ENCODE results near the gene NAALADL2. TPM values are rescaled to one million over a fixed set of nuclear protein-coding genes. Genes with fewer than 3 reads are reported as not detected.
"Not testable (repeated sequence)": the region's sequence is repeated elsewhere in the genome, so short reads cannot be mapped to it uniquely, and the experiment has no call there.

Gene NAALADL2
- total RNA-seq, 1 donor from 2014 or later = 14.8 TPM

DNA sequence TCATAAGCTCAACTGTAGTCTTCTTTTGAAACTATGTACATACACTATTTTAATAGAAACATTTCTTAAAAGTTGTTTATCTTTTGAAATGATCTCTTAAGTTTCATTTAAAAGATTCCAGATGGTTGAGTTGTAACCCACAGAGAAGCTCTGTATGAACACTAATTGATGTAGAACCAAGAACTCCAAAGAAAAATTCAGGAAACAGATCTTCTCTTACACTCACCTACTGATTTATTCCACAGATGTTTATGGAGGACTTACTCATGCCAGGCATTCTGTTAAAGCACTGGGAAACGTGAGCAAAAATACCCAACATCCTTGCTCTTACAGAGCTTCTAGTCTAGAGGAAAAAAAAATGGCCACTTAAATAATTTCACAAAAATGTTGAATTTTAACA lies 551.1 kb downstream of the NAALADL2 start:
- DNase-seq (ENCODE audit: low read depth) = no peak

DNA sequence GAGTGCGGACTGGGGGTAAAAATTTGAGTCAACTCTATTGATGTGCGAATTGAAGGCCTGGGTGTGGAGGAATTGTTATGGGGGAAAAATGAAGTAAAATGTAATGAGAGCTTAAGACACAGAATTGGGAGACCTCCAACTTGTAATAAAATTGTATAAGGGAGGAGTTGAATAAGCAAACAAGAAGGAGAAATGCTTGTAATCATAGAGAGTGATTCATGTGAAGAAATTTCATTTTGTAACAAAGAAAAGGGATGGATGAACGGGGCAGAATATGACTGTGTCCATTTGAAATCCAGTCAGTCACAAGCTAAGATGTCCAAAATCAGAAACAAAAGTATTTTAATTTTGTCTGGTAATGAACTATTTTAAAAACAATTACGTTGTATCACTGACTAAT lies 552.3 kb downstream of the NAALADL2 start:
- no peak for DNase-seq (ENCODE audit: low read depth)

DNA sequence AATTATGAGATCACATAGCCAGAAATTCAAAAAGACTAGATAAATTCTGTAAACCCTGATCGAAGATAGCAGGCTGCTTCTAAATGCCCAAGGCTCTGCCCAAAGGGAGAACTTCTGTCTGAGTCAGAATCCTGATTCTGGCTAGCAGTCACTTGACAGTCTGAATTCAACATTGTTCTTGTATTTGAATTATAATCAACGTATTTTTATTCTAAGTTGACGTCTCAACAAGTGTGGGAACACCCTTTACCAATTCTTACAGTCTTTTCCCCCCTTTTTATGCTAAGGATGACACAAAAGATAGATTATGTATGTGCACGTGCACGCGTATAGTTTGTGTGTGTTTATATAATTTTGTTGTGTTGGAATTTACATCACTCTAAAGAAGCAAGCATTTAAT lies 552.8 kb downstream of the NAALADL2 start:
- no peak for DNase-seq (ENCODE audit: low read depth)

DNA sequence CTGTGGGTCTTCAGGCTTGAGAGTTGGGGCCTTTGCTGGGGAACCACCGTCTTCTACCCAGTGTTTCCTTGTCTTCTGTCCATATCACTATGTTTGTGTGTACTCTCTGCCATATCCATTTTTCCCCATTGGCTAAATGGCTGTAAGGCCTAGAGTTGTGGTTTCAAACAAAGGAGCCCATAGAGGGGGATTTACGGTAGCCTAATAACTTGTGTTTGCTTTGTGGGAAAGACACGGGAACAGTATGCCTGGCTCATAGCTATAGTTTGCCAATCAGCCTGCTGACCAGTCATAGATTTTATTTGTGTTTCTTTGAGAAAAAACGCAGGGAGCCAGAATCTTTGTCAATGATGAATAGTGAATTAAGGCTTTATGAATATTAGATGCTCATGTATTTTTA lies 554.8 kb downstream of the NAALADL2 start:
- no peak for DNase-seq (ENCODE audit: low read depth)

DNA sequence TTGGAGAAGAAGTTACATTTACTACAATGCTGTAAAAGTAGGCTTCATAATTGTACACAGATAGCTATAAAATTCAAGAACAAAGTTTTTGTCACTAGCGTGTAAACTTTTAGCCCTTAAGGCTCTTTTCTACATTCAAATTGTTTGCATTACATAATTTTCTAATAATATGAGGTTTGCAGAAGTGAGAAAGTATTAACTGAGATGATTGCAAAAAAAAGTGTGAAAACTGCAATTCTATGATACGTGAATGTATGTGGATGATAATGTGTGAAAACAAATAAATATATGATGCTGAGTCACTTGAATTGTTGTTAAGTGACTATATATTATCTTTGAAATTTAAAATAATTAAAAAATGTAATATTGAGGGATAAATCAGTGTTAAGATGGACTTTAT lies 557.5 kb downstream of the NAALADL2 start:
- DNase-seq (ENCODE audit: low read depth) = no peak

DNA sequence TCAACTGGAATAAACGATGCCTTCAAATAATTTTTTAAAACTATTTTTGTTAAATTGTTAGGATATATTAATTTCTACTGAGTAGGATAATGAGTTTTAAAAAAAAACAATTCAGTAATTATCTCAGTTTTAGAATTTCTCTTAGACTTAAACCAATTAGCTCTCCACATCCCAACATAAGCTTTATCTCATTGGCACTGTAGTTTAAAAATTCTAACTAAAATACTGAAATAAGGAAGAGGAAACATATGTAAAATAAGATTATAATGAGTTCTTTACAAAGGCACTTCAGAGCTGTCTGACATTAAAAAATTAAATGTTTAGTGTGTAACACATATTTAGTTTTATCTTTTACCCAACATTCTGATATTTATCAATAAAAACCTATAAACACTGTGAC lies 558.3 kb downstream of the NAALADL2 start:
- DNase-seq (ENCODE audit: low read depth) = no peak

DNA sequence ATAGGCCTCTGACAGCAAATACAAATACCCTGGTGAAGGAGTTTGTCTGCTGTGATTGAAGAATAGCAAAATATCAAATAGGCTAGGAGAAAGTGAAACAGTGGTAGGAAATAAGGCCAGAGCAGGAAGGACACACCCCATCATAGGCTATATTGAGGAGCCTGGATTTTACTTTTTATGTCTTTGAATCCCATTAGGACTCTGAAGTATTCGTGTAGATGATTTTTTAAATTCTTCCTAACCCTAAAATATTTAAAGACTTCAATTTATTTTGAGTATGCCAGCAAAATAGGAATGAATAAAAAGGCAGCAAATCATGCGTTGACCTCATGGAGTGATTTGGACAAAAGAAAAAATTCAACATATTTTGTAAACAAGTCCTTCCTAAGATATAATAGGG lies 562.8 kb downstream of the NAALADL2 start:
- DNase-seq (ENCODE audit: low read depth) = peak; percentile 16

DNA sequence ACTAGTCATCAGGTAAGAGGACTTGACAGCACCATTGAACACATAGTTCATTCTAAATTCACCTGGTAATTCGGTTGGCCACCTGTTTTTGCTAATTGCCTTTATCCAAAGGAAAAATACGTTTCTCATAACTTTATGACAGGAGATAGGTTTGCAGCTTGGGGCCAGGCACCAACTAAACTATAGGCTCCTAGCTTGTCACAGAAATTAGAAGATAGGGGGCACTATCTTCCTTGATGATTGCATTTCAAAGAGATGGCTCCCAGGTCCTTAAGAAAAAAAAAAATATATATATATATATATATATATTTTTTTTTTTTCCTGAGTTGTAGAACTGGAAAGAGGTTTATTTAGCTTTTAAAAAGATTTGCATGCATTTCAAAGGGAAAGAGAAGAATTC lies 563.6 kb downstream of the NAALADL2 start:
- DNase-seq (ENCODE audit: low read depth) = no peak

DNA sequence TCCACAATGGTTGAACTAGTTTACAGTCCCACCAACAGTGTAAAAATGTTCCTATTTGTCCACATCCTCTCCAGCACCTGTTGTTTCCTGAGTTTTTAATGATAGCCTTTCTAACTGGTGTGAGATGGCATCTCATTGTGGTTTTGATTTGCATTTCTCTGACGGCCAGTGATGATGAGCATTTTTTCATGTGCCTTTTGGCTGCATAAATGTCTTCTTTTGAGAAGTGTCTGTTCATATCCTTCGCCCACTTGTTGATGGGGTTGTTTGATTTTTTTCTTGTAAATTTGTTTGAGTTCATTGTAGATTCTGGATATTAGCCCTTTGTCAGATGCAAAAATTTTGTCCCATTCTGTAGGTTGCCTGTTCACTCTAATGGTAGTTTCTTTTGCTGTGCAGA lies 564.7 kb downstream of the NAALADL2 start:
- DNase-seq (ENCODE audit: low read depth) = not testable (repeated sequence)

DNA sequence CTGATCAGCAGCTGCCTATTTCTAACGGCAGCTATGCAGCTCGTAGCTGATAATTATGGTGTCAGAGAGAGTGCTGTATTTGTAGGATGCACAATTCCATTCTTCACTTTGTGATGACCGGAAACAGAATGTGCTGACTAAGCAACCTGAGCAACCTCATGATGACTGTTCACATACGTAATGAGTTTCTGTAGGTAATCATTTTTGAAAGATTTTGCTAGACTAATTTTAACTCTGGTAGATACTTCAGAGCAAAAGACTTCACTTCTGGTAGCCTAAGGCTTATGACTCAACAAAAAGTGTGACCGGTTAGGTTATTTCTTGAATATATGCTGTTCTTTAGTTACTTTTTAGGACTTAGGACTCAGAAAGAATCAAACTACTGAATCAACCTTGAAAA lies 567.7 kb downstream of the NAALADL2 start:
- no peak for DNase-seq (ENCODE audit: low read depth)

DNA sequence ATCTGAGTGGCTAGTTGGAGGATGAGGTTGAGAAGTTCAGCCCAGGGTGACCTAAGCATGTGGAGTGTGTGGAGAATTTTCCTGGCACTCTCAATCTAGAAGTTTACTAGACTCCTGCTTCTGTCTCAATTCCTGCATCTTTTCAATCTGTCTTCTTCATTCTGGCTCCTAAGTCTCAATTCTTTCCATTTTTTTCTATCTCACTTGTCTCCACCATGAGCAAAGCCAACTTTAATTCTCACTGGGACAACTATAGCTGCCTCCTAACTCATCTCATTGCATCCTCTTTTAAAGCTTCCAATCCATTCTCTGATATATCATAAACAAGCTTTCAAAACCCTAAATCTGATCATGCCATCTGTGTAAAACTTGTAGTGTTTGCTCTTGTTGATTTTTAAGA lies 569.3 kb downstream of the NAALADL2 start:
- DNase-seq (ENCODE audit: low read depth) = no peak

DNA sequence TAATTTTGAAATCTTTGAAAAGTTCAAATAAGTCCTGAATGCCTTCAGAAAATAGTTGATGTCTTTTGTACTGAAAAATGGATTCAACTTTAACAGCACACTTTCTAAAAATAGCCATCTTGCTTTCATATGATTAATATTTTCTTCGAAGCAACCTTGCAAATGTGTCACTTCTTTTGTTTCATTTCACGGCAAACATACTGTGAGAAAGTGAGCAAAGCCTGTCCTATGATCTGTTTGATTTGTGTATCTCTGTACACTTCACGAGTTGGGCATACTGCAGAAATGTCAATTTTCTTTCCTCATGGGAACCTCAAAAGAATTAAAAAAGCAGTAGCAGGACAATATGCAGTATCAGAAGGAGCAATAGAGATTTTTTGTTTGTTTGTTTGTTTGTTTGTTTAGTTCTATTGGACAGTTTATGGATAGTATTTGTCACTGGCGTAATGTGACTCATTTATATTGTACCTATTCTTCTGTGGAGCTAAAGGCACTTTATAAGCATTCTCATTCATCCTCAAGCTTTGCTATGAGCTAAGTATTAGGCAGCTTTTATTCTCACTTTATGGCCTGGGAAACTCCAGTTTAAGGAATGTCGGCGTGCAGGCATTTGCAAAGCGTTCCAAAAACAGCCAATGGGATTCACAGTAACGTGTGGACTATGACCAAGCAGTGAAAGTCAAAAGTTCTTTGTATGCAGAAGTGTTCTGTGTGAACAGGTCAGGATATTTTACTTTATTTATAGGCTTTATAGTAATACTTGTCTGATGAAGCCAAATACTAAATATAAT lies 572.0 kb downstream of the NAALADL2 start:
- no peak for DNase-seq (ENCODE audit: low read depth)

DNA sequence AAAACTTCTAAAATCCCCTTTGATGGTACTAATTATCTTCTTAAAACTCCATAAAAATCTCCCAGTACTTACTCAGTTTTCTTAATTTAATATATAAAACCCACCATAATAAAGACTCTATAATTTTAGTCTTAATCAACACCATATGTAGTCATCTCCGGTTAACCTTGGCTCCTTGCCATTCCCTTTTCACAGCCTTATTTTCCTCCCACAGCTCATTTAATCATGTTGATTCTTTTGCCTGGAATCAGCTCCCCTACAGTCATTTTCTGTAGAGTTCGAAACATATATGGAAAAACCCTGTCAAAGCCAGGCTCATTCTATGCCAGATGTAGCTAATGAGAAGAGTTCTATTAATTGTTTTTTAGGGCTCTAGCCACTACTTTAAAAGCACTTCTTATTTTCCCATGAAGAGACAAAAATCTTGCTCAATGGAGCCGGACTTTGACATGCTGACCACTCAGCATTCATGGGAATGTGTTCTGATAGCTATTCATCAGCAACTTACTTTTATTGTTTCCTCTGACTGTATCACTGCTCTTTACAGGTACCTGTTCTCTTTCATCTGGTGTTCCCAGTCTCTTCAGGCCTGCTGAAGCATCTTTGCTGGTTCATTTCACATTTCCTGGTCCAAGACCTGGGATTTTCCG lies 573.4 kb downstream of the NAALADL2 start:
- no peak for DNase-seq (ENCODE audit: low read depth)

DNA sequence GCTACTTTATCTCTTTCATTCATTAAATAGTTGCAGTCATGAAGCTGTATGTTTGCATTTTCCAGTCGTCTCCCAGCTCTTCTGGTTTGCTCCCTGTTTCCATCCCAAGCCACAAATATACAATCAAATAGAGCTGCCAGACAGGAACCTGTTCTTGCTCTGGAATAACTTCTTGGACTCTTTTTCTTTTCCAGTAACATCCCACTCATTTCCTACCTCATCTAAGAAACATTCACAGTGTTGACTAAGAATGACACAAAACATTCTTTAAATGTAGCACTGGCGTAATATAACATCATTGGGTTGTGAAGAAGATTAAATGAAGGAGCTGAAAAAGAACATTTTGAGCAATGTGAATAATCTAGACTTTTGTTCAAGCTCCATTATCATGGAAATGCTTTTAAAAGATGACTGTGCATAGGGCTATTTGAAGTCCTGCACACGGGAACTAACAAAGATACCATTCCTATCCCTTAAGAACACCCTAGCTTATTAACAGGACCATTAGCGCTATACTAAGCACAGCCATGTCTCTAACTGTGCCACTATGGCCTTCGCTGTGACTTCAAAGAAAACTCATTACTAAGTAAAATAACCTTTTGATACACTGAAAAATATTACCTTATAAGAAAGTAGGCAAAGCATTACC lies 574.0 kb downstream of the NAALADL2 start:
- no peak for DNase-seq (ENCODE audit: low read depth)

DNA sequence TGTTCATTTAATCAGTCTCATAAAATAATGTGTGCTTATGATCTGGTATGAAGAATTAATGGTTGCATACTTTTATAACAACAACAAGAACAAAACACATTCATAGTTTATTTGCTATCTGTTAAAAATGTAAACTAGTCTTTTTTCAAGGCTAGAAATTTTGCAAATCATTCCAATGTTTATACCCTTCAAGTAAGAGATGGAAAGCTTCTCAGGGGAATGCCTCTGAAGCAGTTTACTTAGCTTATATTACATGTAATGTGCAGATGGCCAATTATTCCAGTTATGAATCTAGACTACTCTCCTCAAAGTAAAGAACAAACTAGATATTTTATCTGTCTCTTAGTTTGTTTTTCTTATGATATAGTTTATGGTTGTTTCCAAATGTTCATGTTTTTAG lies 575.4 kb downstream of the NAALADL2 start:
- no peak for DNase-seq (ENCODE audit: low read depth)

DNA sequence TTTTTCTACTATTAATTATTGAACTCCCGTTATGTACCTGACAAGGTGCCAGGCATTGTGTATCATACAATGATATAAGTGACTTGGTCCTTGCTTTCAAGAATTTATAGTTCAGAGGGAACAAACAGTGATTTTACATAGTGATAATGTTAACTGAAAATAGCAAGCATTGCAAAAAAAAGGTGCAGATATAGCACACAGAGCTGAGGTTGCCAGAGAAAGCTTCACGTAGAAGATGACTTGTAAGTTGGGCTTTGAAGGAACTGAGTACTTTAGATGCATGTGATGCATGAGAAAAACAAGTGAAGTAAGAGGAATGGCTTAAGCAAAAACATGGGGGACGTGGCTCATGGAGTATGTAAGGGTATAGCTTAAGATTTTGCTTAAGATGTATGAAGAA lies 584.5 kb downstream of the NAALADL2 start:
- DNase-seq (ENCODE audit: low read depth) = no peak

DNA sequence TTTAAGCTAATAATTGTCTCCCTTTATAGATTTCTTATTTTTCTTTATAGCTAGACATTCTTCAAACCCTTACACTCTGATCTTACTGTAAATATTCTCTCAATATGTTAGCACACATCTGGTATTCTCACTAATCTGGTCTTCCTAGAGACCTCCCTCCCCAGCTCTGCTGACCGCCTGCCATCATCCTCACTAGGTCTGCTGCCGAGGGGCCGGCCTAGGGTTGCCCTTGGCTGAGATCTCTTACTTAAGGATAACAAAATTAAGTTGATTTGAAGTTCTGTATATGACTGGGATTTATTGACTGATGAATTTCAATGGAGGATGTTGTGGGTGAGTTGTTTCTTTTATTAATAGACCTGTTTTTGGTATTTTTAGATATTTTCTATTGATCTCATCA lies 586.6 kb downstream of the NAALADL2 start:
- no peak for DNase-seq (ENCODE audit: low read depth)

DNA sequence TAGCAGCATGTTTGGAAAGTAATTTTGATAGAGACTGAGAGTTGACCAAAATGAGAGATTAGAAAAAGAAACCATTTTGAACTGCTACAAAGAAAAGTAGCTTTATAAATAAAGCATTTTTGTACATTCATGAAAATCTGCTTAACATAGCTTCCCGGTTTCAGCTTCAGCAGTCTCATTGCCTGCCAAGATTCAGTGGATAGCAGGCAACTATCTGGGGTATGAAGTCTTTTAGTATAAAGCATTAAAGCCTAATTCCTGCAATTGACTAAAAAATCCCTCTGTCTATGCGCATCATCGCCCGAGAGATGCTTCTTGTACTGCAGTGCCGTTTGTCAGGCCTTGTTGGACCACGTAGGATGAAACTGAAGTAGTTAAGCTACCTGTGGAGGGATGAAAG lies 588.4 kb downstream of the NAALADL2 start:
- no peak for DNase-seq (ENCODE audit: low read depth)

DNA sequence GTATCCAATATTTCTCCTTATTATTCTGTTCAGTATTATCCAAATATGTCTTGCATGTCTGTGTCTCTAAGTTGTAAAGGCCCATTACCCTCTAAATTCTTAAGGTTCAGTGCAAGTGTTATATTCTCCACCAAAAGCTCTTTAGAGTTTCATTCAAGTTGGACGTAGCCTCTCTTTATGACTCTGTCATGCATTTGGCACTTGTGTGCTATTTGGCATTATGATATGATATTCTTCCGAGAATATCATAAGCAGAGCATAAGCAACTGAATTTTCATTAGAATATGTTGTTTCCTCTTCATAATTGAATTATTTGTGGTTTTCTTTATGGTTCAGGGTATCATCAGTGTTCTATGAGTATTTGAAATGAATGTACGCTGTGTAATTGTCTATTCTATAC lies 594.2 kb downstream of the NAALADL2 start:
- DNase-seq (ENCODE audit: low read depth) = no peak

DNA sequence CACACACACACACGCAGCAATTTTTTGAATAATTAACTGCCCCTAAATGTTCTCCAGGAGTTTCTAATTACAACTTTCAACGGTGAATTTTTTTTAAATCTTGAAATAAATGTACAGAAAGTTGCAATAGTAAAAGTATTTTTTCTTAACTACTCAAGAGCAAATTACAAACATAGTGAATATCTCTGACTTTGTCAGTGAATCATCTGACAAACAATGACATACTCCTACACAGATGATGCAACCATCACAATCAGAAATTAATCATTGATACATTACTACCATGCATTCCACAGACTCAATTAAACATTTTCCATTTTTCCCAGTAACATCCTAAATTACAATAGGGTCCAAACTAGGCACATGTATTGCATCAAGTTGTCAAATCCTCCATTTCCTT lies 597.3 kb downstream of the NAALADL2 start:
- DNase-seq (ENCODE audit: low read depth) = no peak

DNA sequence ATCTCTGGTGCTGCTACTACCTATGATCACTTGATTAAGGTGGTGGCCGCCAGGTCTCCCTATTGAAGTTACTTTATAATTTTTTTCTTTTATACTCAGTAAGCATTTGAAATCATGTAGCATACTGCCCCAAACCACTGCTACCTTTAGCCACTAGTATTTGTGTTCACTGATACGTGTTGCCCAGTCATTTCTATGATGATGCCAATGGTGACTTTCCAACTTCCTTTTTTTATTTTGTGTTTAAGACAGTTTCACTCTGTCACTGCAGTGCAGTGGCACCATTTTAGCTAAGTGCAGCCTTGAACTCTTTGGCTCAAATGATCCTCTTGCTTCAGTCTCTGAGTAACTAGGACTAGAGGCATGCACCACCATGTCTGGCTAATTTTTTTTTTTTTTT lies 598.2 kb downstream of the NAALADL2 start:
- no peak for DNase-seq (ENCODE audit: low read depth)

DNA sequence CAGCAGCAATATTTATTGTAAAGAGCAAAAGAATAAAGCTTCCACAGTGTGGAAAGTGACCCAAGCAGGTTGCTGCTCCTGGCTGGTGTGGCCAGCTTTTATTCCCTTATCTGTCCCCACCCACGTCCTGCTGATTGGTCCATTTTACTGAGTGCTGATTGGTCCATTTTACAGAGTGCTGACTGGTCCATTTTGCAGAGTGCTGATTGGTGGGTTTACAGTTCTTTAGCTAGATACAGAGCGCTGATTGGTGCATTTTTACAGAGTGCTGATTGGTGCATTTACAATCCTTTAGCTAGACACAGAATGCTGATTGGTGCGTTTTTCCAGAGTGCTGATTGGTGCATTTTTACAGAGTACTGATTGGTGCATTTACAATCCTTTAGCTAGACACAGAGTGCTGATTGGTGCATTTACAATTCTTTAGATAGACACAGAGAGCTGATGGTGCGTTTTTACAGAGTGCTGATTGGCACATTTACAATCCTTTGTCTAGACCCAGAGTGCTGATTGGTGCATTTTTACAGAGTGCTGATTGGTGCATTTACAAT lies 601.8 kb downstream of the NAALADL2 start:
- DNase-seq (ENCODE audit: low read depth) = not testable (repeated sequence)
